HG02852 (cell line): ENCODE data around the gene UBFD1.
"Not testable (repeated sequence)": the region's sequence is repeated elsewhere in the genome, so short reads cannot be mapped to it uniquely, and the experiment has no call there.

Source experiments
- ATAC-seq: cut with Tn5 transposase; IDR thresholded peaks from one replicate; pipeline ENCODE4 v1.9.1; 2021; ENCODE audit warnings: mild to moderate bottlenecking, moderate library complexity; ENCODE audit not compliant: unreplicated experiment

Gene UBFD1

GRCh38 chr16:23524886-23525285 is 32.6 kb upstream of the UBFD1 start:
- no peak for ATAC-seq

GRCh38 chr16:23527961-23528643 is 29.4 kb upstream of the UBFD1 start:
- no peak for ATAC-seq

DNA sequence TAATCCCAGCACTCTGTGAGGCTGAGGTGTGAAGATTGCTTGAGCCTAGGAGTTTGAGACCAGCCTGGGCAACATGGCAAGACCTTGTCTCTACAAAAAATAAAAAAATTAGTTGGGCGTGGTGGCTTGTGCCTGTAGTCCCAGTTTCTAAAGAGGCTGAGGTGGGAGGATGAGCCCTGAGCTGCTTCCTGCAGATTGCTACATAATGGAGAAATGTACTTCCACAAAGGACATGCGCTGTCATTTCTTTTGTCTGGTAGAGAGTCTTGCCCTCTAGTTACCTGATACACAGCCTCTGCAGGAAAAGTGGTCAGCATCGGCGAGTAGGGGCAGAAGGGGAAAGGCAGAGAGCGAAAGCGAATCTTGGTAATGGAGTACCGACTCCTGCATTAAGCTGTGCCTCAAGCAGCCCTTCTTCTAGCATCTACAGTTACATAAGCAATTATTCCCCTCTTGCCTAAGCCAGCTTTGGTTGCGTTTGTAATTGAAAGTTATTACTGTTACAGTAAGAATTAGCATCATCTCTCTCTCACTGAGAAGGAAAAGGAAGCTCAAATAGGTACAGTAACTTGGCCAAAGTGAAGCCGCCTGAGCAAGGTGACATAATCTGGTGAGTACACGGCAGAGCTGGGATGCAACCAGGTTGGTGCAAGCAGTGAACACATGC is 28.8 kb upstream of the UBFD1 start:
- ATAC-seq = no peak

DNA sequence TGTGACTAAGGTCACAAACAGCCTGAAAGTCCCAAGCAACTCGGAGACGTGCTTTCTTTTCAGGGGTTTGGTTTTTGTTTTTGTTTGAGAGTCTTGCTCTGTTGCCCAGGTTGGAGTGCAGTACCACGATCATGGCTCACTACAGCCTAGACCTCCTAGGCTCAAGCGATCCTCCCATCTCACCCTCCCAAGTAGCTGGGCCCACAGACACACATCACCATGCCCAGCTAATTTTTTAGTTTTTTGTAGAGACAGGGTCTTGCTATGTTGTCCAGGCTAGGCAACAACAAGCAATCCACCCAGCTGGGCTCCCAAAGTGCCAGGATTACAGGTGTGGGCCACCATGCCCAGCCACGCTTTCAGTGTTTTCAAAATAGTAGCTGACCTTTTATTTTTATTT is 27.5 kb upstream of the UBFD1 start:
- no peak for ATAC-seq

GRCh38 chr16:23532448-23532847 is 25.1 kb upstream of the UBFD1 start:
- ATAC-seq = no peak

- no peak for ATAC-seq
Measured at GRCh38 chr16:23534868-23535860, 22.4 kb upstream of the UBFD1 start.

GRCh38 chr16:23535901-23536300 is 21.6 kb upstream of the UBFD1 start:
- ATAC-seq = no peak

GRCh38 chr16:23537390-23537789 is 20.1 kb upstream of the UBFD1 start:
- ATAC-seq = no peak

- ATAC-seq = no peak
Measured at GRCh38 chr16:23538919-23539278, 18.6 kb upstream of the UBFD1 start.

GRCh38 chr16:23539984-23540816 is 17.3 kb upstream of the UBFD1 start:
- no peak for ATAC-seq

DNA sequence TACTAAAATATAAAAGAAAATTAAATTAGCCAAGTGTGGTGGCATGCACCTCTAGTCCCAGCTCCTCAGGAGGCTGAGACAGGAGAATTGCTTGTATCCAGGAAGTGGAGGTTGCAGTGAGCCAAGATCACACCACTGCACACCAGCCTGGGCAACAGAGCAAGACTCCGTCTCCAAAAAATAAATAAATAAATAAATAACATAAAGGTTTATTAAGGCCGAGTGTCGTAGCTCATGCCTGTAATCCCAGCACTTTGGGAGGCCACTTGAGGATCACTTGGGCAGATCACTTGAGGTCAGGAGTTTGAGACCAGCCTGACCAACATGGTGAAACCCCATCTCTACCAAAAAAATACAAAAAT is 16.7 kb upstream of the UBFD1 start:
- ATAC-seq = not testable (repeated sequence)

DNA sequence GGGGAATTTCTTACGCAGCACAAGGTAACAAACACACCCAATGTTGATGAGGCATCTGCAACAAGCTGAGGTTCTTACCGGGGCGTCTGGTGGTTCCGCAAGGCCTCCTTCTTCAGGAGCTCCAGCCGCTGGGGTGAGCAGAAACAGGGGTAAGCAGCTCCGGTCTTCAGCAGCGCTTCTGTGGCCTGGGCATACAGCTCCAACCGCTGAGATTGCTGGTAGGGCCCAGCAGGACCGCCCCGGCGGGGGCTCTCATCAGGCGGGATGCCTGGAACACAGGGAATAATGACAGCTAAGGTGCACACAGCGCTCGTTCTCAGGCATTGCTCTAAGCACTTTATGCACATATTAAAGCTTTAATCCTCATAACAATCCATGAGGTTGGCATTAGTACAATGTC is 13.1 kb upstream of the UBFD1 start:
- no peak for ATAC-seq

DNA sequence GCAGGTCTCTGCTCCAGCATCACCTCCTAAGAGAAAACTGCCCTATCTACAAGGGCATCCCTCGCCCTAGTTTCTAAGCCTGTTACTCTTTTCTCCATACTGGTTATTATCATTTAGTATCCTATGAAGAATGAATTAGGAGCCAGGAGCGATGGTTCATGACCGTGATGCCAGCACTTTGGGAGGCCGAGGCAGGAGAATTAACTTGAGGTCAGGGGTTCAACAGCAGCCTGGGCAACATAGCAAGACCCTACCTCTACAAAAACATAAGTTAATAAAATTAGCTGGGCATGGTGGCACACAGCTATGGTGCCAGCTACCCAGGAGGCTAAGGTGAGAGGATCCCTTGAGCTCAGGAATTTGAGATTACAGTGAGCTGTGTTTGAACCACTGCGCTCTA is 7.6 kb upstream of the UBFD1 start:
- ATAC-seq = no peak

DNA sequence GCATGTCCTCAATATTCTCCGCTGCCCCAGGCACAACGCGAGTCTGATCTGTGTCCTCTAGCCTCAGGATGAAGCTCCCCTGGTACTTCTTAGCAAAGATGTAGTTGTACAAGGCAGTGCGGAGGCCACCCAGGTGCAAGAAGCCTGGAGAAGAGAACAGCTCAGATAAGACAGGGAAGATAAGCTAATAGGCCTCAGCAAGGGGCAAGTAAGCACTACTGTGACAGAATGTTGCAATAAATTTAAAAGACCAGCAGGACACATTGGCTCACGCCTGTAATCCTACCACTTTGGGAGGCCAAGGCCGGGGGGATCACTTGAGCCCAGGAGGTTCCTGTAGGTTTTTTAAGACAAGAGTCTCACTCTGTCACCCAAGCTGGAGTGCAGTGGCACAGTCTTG is 5.4 kb upstream of the UBFD1 start:
- ATAC-seq = no peak

DNA sequence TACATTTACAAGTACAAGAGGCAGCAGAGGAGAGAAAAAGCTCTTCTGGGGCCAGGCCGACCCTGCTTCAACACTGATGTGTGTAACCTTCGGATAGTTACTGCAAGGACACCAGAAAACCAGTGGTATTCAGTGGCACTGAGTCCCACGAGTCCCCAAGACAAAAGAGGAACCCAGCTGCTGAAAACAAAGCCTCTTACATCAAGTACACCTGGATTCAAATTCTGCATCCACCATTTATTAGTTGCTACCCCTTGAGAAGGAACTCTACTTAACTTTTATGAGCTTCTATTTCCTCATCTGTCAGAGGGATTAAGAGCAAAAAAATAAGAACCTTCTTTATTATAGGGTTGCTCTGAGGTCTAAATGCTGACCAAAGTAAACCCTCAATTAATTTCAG is 3.0 kb upstream of the UBFD1 start:
- no peak for ATAC-seq

DNA sequence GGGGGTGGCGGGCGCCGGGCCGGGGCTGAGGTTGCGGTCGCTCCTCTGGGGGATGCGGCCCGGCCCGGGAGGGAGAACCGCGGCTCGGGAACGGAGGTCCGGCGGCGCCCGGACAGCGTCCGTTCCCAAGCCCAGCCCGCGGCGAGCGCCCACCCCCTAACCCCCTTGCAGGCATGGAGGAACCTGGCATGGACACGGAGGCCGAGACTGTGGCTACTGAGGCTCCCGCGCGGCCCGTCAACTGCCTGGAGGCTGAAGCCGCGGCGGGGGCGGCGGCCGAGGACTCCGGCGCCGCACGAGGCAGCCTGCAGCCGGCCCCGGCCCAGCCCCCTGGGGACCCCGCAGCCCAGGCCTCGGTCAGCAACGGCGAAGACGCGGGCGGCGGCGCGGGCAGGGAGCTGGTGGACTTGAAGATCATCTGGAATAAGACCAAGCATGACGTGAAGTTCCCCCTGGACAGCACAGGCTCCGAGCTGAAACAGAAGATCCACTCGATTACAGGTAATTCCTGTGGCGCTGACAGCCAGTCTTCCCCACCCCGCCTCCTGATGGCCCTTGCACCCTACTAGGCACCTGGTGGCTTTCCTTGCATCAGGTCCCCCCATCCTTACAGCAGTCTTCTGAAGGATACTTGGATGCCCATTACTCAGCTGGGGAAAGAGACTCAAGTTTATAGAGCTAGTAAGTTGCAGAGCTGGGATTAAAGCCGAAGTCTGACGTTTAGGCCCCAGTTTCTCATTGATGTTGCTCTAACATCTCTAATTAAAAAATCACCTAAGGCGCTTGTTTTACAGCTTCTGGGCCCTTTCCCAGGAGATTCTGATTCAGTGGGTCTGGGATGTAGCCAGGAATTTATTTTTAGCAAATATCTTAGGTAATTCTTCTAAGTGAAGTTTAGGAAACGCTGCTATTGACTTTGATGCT is 514 bp downstream of the UBFD1 start:
- ATAC-seq = peak; percentile 6

- no peak for ATAC-seq
Measured at GRCh38 chr16:23561586-23561985, 4.1 kb downstream of the UBFD1 start.

- ATAC-seq = no peak
Measured at GRCh38 chr16:23562505-23562904, 5.0 kb downstream of the UBFD1 start.

DNA sequence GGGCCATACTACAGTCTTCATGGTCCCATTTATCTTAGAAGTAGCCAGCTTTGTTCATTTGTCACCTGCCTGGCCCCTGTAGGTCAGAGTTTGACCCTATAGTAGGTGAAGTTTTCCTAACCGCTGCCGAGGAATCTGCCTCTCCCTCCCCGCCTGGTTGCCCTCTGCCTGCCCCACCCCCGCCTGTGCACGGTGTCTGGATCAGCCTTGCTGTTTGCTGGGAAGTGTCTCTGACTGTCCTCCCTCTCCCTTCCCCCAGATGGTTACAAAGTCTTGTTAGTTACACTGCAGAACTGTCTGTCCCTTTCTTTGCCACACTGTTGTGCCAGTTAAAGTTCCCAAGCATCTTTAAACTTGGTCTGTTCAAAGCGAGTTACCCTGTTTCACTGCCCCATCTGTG is 5.7 kb downstream of the UBFD1 start:
- no peak for ATAC-seq
